HG03103 (cell line): ENCODE measurements around the gene ATP11C.
"Not testable (repeated sequence)": the region's sequence is repeated elsewhere in the genome, so short reads cannot be mapped to it uniquely, and the experiment has no call there.

ENCODE experiments used
- ATAC-seq: cut with Tn5 transposase; IDR thresholded peaks from one replicate; pipeline ENCODE4 v1.9.1; 2021; ENCODE audit warnings: low read depth; ENCODE audit not compliant: unreplicated experiment

Gene ATP11C

DNA sequence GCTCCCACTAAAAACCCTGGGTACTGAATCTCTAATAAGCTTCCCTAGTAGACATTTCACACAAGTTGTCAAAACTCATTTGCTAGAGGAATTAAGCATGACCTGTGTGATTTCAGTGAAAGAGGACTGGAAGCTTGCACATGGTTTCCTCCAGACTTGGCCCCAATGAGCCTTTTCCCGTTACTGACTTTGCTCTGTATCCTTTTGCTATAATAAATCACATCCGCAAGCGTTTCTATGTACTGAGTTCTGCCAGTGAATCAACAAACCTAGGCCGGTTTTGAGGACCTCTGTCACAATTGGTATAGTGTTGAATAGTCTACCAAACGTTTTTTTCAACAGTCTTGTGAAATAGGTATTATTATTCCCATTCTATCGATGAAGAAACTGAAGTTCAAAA is 8.2 kb downstream of the ATP11C start:
- no peak for ATAC-seq

GRCh38 chrX:139924069-139924695 is 8.7 kb downstream of the ATP11C start:
- no peak for ATAC-seq

DNA sequence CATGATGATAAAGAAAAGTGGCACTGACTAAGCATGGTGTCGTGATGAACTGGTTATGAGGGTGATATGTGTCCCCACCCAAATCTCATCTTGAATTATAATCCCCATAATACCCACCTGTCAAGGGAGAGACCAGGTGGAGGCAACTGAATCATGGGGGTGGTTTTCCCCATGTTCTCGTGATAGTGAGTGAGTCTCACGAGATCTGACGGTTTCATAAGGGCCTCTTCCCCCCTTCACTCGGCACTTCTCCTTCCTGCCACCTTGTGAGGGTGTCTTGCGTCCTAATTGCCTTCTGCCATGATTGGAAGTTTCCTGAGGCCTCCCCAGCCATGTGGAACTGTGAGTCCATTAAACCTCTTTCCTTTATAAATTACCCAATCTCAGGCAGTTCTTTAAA is 11.7 kb downstream of the ATP11C start:
- ATAC-seq, result not testable (repeated sequence)

DNA sequence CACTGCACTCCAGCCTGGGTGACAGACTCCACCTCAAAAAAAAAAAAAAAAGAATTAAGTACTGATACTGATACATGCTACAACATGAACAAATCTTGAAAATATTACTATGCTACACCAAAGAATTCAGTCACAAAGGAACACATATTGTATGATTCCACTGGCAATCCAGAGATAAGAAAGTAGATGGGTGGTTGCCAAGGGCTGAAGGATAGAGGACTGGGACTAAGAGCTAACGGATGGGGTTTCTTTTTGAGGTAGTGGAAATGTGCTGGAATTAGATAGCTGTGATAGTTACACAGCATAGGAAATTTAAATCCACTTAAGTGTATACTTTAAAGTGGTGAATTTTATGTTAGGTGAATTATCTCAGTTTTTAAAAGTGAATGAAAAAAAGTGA is 12.5 kb downstream of the ATP11C start:
- ATAC-seq, result no peak

DNA sequence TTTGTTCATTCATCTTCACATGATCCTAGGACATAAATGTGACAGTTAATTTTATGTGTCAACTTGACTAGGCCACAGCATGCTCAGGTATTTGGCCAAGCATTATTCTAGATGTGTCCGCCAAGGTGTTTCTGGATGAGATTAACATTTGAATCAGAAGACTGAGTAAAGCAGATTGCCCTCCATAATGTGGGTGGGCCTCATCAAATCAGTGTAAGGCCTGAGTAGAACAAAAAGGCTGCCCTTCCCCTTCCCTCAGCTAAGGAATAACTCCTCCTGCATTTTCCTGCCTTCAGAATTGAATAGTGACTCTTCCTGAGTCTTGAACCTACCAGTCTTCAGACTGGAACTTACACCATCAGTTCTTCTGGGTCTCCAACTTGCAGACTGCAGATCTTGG is 18.4 kb downstream of the ATP11C start:
- no peak for ATAC-seq

- no peak for ATAC-seq
Measured at GRCh38 chrX:139909712-139910111, 23.1 kb downstream of the ATP11C start.

DNA sequence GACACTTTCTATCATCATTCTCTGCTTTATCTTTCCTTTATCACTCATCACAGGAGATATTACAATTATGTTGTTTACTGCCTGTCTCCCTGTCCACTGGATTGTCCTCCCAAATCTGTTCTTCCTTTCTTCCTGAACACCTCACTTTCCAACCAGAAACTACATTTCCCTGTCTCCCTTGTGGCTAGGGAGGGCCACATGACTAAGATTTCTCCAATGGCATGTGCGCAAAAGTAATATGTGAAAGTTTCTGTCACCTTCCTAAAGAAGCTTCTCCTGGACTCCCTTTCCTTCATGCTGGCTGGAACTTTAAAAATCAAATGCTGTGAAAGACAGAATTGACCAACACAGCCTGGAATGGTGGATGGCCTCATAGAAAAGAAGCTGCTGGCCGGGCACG is 25.8 kb downstream of the ATP11C start:
- no peak for ATAC-seq

- no peak for ATAC-seq
Measured at GRCh38 chrX:139905743-139906142, 27.1 kb downstream of the ATP11C start.

- no peak for ATAC-seq
Measured at GRCh38 chrX:139905051-139905450, 27.8 kb downstream of the ATP11C start.

- no peak for ATAC-seq
Measured at GRCh38 chrX:139903210-139903609, 29.6 kb downstream of the ATP11C start.

GRCh38 chrX:139902559-139902958 is 30.3 kb downstream of the ATP11C start:
- ATAC-seq, result no peak

DNA sequence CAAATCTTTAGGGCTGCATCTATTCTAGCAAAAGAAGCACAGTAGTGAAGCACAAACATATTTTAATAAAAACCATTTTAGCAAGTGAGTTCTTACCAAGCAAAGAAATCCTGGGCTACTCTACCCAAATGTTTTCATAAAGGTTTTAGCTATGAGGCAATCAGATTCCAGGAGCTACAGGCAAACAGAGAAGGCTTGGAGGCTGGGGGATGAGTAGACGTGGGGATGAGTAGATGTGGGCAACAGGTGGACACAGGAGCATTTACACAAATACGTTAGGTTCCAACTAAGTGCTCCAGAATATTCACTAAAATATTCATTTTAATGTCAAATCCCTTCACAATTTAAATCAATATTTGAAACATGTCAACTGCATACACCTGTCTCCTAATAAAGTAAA is 34.5 kb downstream of the ATP11C start:
- no peak for ATAC-seq

- peak; percentile 62 for ATAC-seq
Measured at GRCh38 chrX:139892512-139892911, 40.3 kb downstream of the ATP11C start.

DNA sequence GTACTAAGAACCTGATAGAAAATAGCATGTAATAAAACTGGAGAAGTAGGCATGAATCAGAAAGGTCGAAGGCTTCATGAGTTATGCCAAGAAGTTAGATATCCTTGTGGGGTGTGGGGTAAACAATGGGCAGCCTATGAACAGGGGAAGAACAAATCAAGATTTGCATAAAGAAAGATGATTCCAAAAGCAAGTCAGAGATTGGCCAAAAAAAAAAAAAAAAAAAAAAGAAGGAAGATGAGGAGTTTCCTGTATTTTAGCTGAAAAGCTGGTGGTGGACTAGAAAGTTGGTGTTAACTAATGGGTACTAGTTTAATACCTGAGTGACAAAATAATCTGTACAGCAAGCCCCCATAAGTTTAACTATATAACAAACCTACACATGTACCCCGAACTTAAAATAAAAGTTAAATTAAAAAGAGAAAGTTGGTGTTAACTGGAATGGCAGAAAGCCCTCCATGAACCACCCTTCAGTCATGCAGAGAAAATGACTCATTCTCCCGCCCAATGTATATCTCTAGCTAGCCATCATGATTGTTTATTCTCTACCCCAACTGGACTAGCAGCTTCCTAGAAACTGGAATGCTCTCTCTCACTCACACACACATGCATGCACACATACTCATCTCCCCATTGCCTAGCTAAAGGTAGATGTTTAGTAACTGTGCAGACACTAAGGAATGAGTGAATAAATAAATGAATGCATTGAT is 41.7 kb downstream of the ATP11C start:
- no peak for ATAC-seq

GRCh38 chrX:139889760-139890159 is 43.1 kb downstream of the ATP11C start:
- no peak for ATAC-seq

- no peak for ATAC-seq
Measured at GRCh38 chrX:139883984-139884383, 48.9 kb downstream of the ATP11C start.

- no peak for ATAC-seq
Measured at GRCh38 chrX:139882299-139882698, 50.6 kb downstream of the ATP11C start.

- ATAC-seq, result no peak
Measured at GRCh38 chrX:139881572-139881971, 51.3 kb downstream of the ATP11C start.

- ATAC-seq, result no peak
Measured at GRCh38 chrX:139881130-139881529, 51.7 kb downstream of the ATP11C start.

DNA sequence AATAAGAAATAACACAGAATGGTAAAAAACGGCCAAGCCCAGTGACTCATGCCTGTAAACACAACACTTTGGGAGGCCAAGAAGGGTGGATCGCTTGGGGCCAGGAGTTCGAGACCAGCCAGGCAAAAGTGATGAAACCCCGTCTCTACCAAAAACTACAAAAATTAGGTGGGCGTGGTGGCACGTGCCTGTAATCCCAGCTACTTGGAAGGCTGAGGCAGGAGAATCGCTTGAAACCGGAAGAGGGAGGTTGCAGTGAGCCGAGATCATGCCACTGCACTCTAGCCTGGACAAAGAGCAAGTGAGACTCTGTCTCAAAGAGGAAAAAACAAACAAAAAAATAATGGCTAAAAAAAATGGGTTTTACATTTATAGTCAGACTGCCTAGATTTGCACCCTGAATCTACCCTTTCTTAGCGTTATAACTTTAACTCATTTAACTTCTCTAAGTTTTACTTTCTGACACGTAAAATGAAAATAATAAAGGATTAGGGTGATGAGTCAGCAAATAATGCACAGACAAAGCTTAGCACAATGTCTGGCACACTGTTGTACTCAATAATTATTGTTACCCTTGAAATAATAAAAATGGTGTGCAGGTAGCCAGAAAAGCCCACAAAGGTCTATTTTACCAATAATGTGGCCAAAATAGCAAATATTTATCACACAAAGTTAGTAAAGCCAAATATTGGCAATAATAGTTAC is 55.0 kb downstream of the ATP11C start:
- no peak for ATAC-seq

- no peak for ATAC-seq
Measured at GRCh38 chrX:139875841-139876240, 57.0 kb downstream of the ATP11C start.

DNA sequence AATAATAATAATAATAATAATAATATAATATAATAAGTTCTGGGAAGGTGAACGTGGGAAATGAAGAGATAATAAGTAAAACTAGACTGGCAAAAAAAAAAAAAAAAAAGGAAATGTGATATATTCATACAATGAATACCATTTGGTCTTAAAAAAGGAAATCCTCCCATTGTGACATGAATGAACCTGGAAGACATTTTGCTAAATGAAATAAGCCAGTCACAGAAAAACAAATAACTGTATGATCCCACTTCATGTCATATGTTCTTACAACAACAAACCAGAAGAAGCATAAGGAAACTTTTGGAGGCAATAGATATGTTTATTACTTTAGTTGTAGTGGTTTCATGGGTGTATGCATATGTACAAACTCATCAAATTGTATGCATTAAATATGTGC is 63.1 kb downstream of the ATP11C start:
- ATAC-seq, result no peak
